HepG2 (cell line): Measurements from ENCODE around the gene CMPK1. TPM values are rescaled to one million over a fixed set of nuclear protein-coding genes. Genes with fewer than 3 reads are reported as not detected.

Experiments
- ATAC-seq: fragments of 200-7000 bp; cut with Tn5 transposase; 3 replicates; pipeline ENCODE4 v1.9.1; 2020; ENCODE audit warnings: mild to moderate bottlenecking, moderate library complexity
- BruUV-seq: library from RNA; stranded (reverse); fragments of 400-500 nt; replicated peaks from 2 replicates; lab custom pipeline; 2021; lab: Mats Ljungman, UMichigan
- CTCF ChIA-PET: fragments of 300-600 bp; formaldehyde crosslinking; extraction: SDS; loops from one replicate; lab custom pipeline; 2021; ENCODE audit warnings: low total read pairs, inconsistent platforms, low intra/inter-chr PET ratio; lab: Yijun Ruan, JAX
- POLR2A ChIA-PET: fragments of 350-600 bp; sonication (Branson Sonifier 250); formaldehyde crosslinking; loops from one replicate; lab custom pipeline; 2020; ENCODE audit warnings: antibody characterized with exemption, inconsistent platforms; lab: Yijun Ruan, JAX
- DNase-seq: peaks from one replicate; pipeline ENCODE4 v3.0.0-alpha.2; 2015; ENCODE audit warnings: low spot score
- FAIRE-seq: peaks from 3 replicates; lab custom pipeline; 2011; peaks lifted over from hg19 to GRCh38; lab: Jason Lieb, UNC
- H2AFZ ChIP-seq: one replicate; pipeline ENCODE4 v1.6.1; 2011; ENCODE audit warnings: low read length, inconsistent platforms
- H3K27ac ChIP-seq: fragments of 300-600 bp; 3 replicates; pipeline ENCODE4 v1.8.0; 2011; ENCODE audit warnings: mixed run types, mild to moderate bottlenecking, mixed read lengths, low read length, inconsistent platforms; ENCODE audit not compliant: insufficient read depth; ENCODE audit errors: extremely low read length
- H3K27me3 ChIP-seq, 2 experiments: fragments of 200-600 bp in 1 of 2; 2 replicates in 1 of 2; 3 replicates in 1 of 2; pipeline versions ENCODE4 v1.6.0 to v1.8.0; 2011; ENCODE audit warnings: low read length in 2 of 2, mild to moderate bottlenecking in 2 of 2, moderate library complexity in 2 of 2, inconsistent platforms in 1 of 2; ENCODE audit not compliant: insufficient read depth in 2 of 2, control insufficient read depth in 1 of 2
- H3K36me3 ChIP-seq, 2 experiments: fragments of 200-600 bp in 1 of 2; replicated peaks in 1 of 2; 2 replicates in 1 of 2; 3 replicates in 1 of 2; pipeline versions ENCODE4 v1.5.1 to v1.8.0; 2011; ENCODE audit warnings: low read length in 2 of 2, inconsistent platforms in 1 of 2; ENCODE audit not compliant: insufficient read depth in 2 of 2, control insufficient read depth in 1 of 2
- H3K4me1 ChIP-seq: 2 replicates; pipeline ENCODE4 v1.5.1; 2012; ENCODE audit warnings: low read length, inconsistent platforms; ENCODE audit not compliant: insufficient read depth
- H3K4me2 ChIP-seq: 2 replicates; pipeline ENCODE4 v1.6.0; 2011; ENCODE audit warnings: low read depth, low read length, inconsistent platforms
- H3K4me3 ChIP-seq, 3 experiments: fragments of 200-600 bp in 1 of 3; sonication (generic), shearing (Covaris generic) in 1 of 3; replicated peaks in 1 of 3; 2 replicates each; pipeline ENCODE4 v1.5.1; 2011 to 2016; ENCODE audit warnings: low read length in 3 of 3, inconsistent platforms in 2 of 3, low read depth in 2 of 3, mild to moderate bottlenecking in 2 of 3, control low read depth in 1 of 3, mixed read lengths in 1 of 3; ENCODE audit not compliant: insufficient read depth in 1 of 3
- H3K79me2 ChIP-seq: one replicate; pipeline ENCODE4 v1.6.1; 2011; ENCODE audit warnings: low read length, inconsistent platforms; ENCODE audit not compliant: insufficient read depth
- H3K9ac ChIP-seq: 2 replicates; pipeline ENCODE4 v1.6.0; 2011; ENCODE audit warnings: mild to moderate bottlenecking, low read depth, low read length, inconsistent platforms; ENCODE audit not compliant: insufficient read depth
- H3K9me3 ChIP-seq: 2 replicates; pipeline ENCODE4 v1.5.1; 2012; ENCODE audit warnings: mild to moderate bottlenecking, low read length
- H4K20me1 ChIP-seq: 2 replicates; pipeline ENCODE4 v1.6.0; 2011; ENCODE audit warnings: inconsistent platforms, mild to moderate bottlenecking, low read length, moderate library complexity; ENCODE audit not compliant: insufficient read depth
- ATRX ChIP-seq: sonication (generic); formaldehyde crosslinking; IDR thresholded peaks from 2 replicates; pipeline ENCODE4 v1.4.0; 2020; ENCODE audit warnings: missing genetic modification reagents, borderline replicate concordance
- CHCHD3 ChIP-seq: sonication (generic); formaldehyde crosslinking; IDR thresholded peaks from 2 replicates; pipeline ENCODE4 v1.8.0; 2022; ENCODE audit warnings: mild to moderate bottlenecking, missing genetic modification reagents, moderate library complexity
- DBP ChIP-seq: sonication (generic); formaldehyde crosslinking; IDR thresholded peaks from 2 replicates; pipeline ENCODE4 v1.4.0; 2020; ENCODE audit warnings: missing genetic modification reagents; ENCODE audit errors: not compliant biosample characterization
- FUBP1 ChIP-seq: sonication (generic); formaldehyde crosslinking; IDR thresholded peaks from 2 replicates; pipeline ENCODE4 v1.5.1; 2020; ENCODE audit warnings: missing genetic modification reagents, mild to moderate bottlenecking, borderline replicate concordance
- HNF4A ChIP-seq: sonication (generic); formaldehyde crosslinking; IDR thresholded peaks from 2 replicates; pipeline ENCODE4 v1.4.0; 2020; ENCODE audit warnings: missing genetic modification reagents
- KAT8 ChIP-seq: IDR thresholded peaks from 2 replicates; pipeline ENCODE4 v1.6.1; 2016; ENCODE audit warnings: missing genetic modification reagents, missing compliant biosample characterization
- MIER3 ChIP-seq: IDR thresholded peaks from 2 replicates; pipeline ENCODE4 v1.6.1; 2016; ENCODE audit warnings: missing compliant biosample characterization, borderline replicate concordance
- NPAS2 ChIP-seq: sonication (generic); formaldehyde crosslinking; IDR thresholded peaks from 2 replicates; pipeline ENCODE4 v1.8.0; 2022; ENCODE audit warnings: mild to moderate bottlenecking, missing genetic modification reagents, borderline replicate concordance
- SMARCE1 ChIP-seq: fragments of 450-650 bp; IDR thresholded peaks from 2 replicates; pipeline ENCODE4 v1.6.1; 2017; ENCODE audit warnings: borderline replicate concordance
- TBL1XR1 ChIP-seq: fragments of 150-350 bp; IDR thresholded peaks from 2 replicates; pipeline ENCODE4 v1.6.1; 2014; ENCODE audit warnings: borderline replicate concordance, low read length; ENCODE audit not compliant: partially characterized antibody
- ZBTB25 ChIP-seq: IDR thresholded peaks from 2 replicates; pipeline ENCODE4 v1.6.1; 2018; ENCODE audit warnings: missing genetic modification reagents
- ZNF558 ChIP-seq: sonication (generic); formaldehyde crosslinking; IDR thresholded peaks from 2 replicates; pipeline ENCODE4 v1.9.0; 2022; ENCODE audit warnings: mild to moderate bottlenecking, missing genetic modification reagents, borderline replicate concordance
- ZNF562 ChIP-seq: sonication (generic); formaldehyde crosslinking; IDR thresholded peaks from 2 replicates; pipeline ENCODE4 v1.8.0; 2022; ENCODE audit warnings: missing genetic modification reagents, borderline replicate concordance
- ZNF589 ChIP-seq: sonication (generic); formaldehyde crosslinking; conservative IDR thresholded peaks from 2 replicates; pipeline ENCODE4 v1.8.0; 2022; ENCODE audit warnings: mild to moderate bottlenecking, moderate library complexity, missing genetic modification reagents
- ZNF652 ChIP-seq: IDR thresholded peaks from 2 replicates; pipeline ENCODE4 v1.6.1; 2016; ENCODE audit warnings: low read depth, borderline replicate concordance
- ZNF691 ChIP-seq: sonication (generic); formaldehyde crosslinking; IDR thresholded peaks from 2 replicates; pipeline ENCODE4 v1.4.0; 2020; ENCODE audit warnings: missing genetic modification reagents, low read depth, mild to moderate bottlenecking, borderline replicate concordance
- WGBS: methylation state at CpG from one replicate; pipeline ENCODE4 v1.1.6; 2017; ENCODE audit warnings: low lambda C conversion rate; 5-methylcytosine and 5-hydroxymethylcytosine counted together
- in situ Hi-C: cut with HindIII; loops from 2 replicates; pipeline ENCODE4 v1.10.0; 2017; ENCODE audit warnings: low pct_unique_long_range_greater_than_20kb; ENCODE audit not compliant: extremely low pct_ligation_motif_present
- intact Hi-C: fragments of 100-400 bp; cut with micrococcal nuclease; formaldehyde crosslinking; loops from one replicate; pipeline ENCODE4 v1.10.0; 2022; ENCODE audit not compliant: unreplicated experiment
- polyA plus RNA-seq, 8 experiments: library from polyadenylated mRNA; depleted of rRNA in 3 of 8; stranded (reverse) in 7 of 8; unstranded in 1 of 8; fragments of >200 nt; fragmentation: Illumina TruSeq in 4 of 8; extraction: Trizol in 4 of 8; gene quantifications; 2 replicates each; pipeline versions ENCODE4 v1.2.1 to v1.2.3, GENCODE V29; 2011 to 2016; ENCODE audit warnings: low read depth in 4 of 8, missing spikeins in 1 of 8, mixed read lengths in 1 of 8; ENCODE audit not compliant: insufficient read depth in 1 of 8
- total RNA-seq, 5 experiments: library from RNA; depleted of rRNA; stranded (reverse); fragments of >200 nt; fragmentation: Illumina TruSeq; extraction: Trizol; gene quantifications; 2 replicates each; pipeline ENCODE4 v1.2.3, GENCODE V29; 2016; ENCODE audit warnings: low read depth in 1 of 5

Gene CMPK1
- total and polyA plus RNA-seq, 2 of the 13 experiments (the other 11 are each of a cell fraction or from before 2014, with no cell fraction given): 38.3 to 92.0 TPM

- TF ChIP-seq ATRX (CRISPR knock-in tag) (no peak), ZBTB25 (CRISPR knock-in tag) (no peak), ZNF558 (CRISPR knock-in tag) (no peak), SMARCE1 (no peak), TBL1XR1 (no peak)
These were observed 83.0 kb downstream of the CMPK1 start (continued) for GRCh38 chr1:47416319-47417169.

GRCh38 chr1:47417170-47418044 is 83.8 kb downstream of the CMPK1 start:
- 64% methylated on average over 24 of the region's 39 CpGs for whole genome bisulfite sequencing
- CTCF ChIA-PET: no interaction called here
- intact Hi-C loops: no loop called here
- TF ChIP-seq HNF4A (CRISPR knock-in tag): no peak
- TF ChIP-seq ZNF652 (CRISPR knock-in tag): no peak
- TF ChIP-seq CHCHD3 (CRISPR knock-in tag): no peak
- TF ChIP-seq MIER3 (CRISPR knock-in tag): no peak
- TF ChIP-seq FUBP1: no peak
- TF ChIP-seq NPAS2 (CRISPR knock-in tag): no peak
- TF ChIP-seq ZNF589 (CRISPR knock-in tag): no peak
- TF ChIP-seq KAT8: no peak
- no peak for TF ChIP-seq DBP (CRISPR knock-in tag)
- TF ChIP-seq ZNF562 (CRISPR knock-in tag): no peak
- TF ChIP-seq ZNF691 (CRISPR knock-in tag): no peak

More at GRCh38 chr1:47417170-47418044, 83.8 kb downstream of the CMPK1 start:
- FAIRE-seq (no peak), ATAC-seq (no peak), DNase-seq (no peak)
- in situ Hi-C loops: no loop called here
- Histone ChIP-seq H4K20me1 (no peaks in the 10 kb centered on the region), H3K79me2 (no peaks in the 10 kb centered on the region), H3K4me2 (no peak overlapping the region), H2AFZ (no peak overlapping the region), H3K4me1 (peaks cover 10% of the 10 kb centered on the region; the same call in 1 of the 2 replicates), H3K27me3 (peaks cover 0 to 14% of the 10 kb centered on the region in 2 experiments; a peak in 3 of 5 replicates), H3K4me3 (no peak overlapping the region), H3K9ac (no peak overlapping the region), H3K36me3 (no peaks in the 10 kb centered on the region), H3K9me3 (no peaks in the 10 kb centered on the region), H3K27ac (no peak overlapping the region)
- POLR2A ChIA-PET: no interaction called here
- BruUV-seq: no TSS peak
